Measurements from ENCODE around the gene CNOT10.

DNA sequence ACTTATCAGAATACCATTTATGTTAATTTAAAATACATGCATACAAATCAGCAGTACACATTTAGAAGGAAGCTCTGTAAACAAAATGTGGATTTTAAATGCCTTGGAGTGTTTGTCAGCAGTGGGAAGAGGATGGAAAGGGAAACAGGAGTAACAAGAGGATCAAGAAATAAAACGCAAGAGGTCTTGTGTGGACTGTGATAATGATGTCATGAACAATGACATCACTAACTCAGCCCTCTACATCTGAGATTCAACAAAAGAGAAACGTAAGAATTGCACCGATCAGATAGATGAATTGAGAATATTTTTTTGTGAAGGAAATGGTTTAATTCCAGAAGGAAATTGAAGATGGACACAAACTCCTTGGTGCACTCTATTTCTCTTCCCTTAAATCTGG is 44.0 kb upstream of the CNOT10 start:
- TF ChIP-seq CTCF (IDR thresholded peaks at IDR 0.05) (no peak), POLR2A (IDR thresholded peaks at IDR 0.05) (no peak)
